K562 (cell line): Measurements from ENCODE around the gene FAM167B. TPM values are rescaled to one million over a fixed set of nuclear protein-coding genes. Genes with fewer than 3 reads are reported as not detected.

Experiments used
- AFF4 ChIP-seq: sonication (generic); formaldehyde crosslinking; IDR thresholded peaks from 2 replicates; pipeline ENCODE4 v1.8.0; 2023; ENCODE audit warnings: mild to moderate bottlenecking, missing genetic modification reagents
- ARID1B ChIP-seq: fragments of 450-650 bp; IDR thresholded peaks from 2 replicates; pipeline ENCODE4 v1.6.1; 2016; ENCODE audit warnings: antibody characterized with exemption, mild to moderate bottlenecking, inconsistent platforms
- BACH1 ChIP-seq: fragments of 200-800 bp; sonication (Bioruptor generic); IDR thresholded peaks from 2 replicates; pipeline ENCODE4 v1.6.1; 2016; ENCODE audit warnings: missing genetic modification characterization, missing compliant biosample characterization
- CBFA2T2 ChIP-seq: fragments of 450-650 bp; conservative IDR thresholded peaks from 2 replicates; pipeline ENCODE4 v1.6.1; 2017; ENCODE audit warnings: mild to moderate bottlenecking
- CBFA2T3 ChIP-seq: fragments of 450-650 bp; IDR thresholded peaks from 2 replicates; pipeline ENCODE4 v1.6.1; 2017
- CREB1 ChIP-seq, 2 experiments: sonication (generic) in 1 of 2; formaldehyde crosslinking in 1 of 2; IDR thresholded peaks; 2 replicates each; pipeline versions ENCODE4 v1.6.1 to v1.8.0; 2012 to 2022; ENCODE audit warnings: inconsistent platforms in 1 of 2, mild to moderate bottlenecking in 1 of 2, missing genetic modification reagents in 1 of 2, moderate library complexity in 1 of 2
- CREB3 ChIP-seq: fragments of 450-650 bp; conservative IDR thresholded peaks from 2 replicates; pipeline ENCODE4 v1.6.1; 2016; ENCODE audit warnings: missing genetic modification characterization, low read depth, mild to moderate bottlenecking, missing compliant biosample characterization, moderate library complexity
- DPF2 ChIP-seq: fragments of 450-650 bp; IDR thresholded peaks from 2 replicates; pipeline ENCODE4 v1.6.1; 2016
- FOSL1 ChIP-seq: fragments of 200-800 bp; sonication (Bioruptor generic); conservative IDR thresholded peaks from 2 replicates; pipeline ENCODE4 v1.6.1; 2016; ENCODE audit warnings: missing genetic modification characterization, missing compliant biosample characterization
- GABPB1 ChIP-seq: sonication (generic); formaldehyde crosslinking; IDR thresholded peaks from 2 replicates; pipeline ENCODE4 v1.8.0; 2022; ENCODE audit warnings: mild to moderate bottlenecking, missing genetic modification reagents
- GATA2 ChIP-seq: sonication (generic); formaldehyde crosslinking; IDR thresholded peaks from 2 replicates; pipeline ENCODE4 v1.4.0; 2020; ENCODE audit warnings: mild to moderate bottlenecking, missing genetic modification reagents
- PHF21A ChIP-seq: fragments of 450-650 bp; IDR thresholded peaks from 2 replicates; pipeline ENCODE4 v1.6.1; 2017; ENCODE audit warnings: low read depth, borderline replicate concordance
- TAF1 ChIP-seq: IDR thresholded peaks from 2 replicates; pipeline ENCODE4 v1.6.1; 2011; ENCODE audit warnings: mild to moderate bottlenecking, low read length, moderate library complexity; ENCODE audit not compliant: insufficient read depth, control insufficient read depth, severe bottlenecking; ENCODE audit errors: extremely low read depth
- TARDBP ChIP-seq: fragments of 450-650 bp; IDR thresholded peaks from 2 replicates; pipeline ENCODE4 v1.6.1; 2016
- TFE3 ChIP-seq: fragments of 450-650 bp; formaldehyde crosslinking; IDR thresholded peaks from 2 replicates; pipeline ENCODE4 v1.4.0; 2020; ENCODE audit warnings: mild to moderate bottlenecking, mixed read lengths
- ZBTB12 ChIP-seq: fragments of 250-450 bp; sonication (Bioruptor Pico); IDR thresholded peaks from 2 replicates; pipeline ENCODE4 v1.4.0; 2020
- ZBTB33 ChIP-seq: sonication (generic); formaldehyde crosslinking; IDR thresholded peaks from 2 replicates; pipeline ENCODE4 v1.8.1; 2023; ENCODE audit warnings: mild to moderate bottlenecking, missing genetic modification reagents
- ZKSCAN8 ChIP-seq: fragments of 200-800 bp; sonication (Bioruptor generic); IDR thresholded peaks from 2 replicates; pipeline ENCODE4 v1.6.1; 2016; ENCODE audit warnings: missing genetic modification characterization, missing compliant biosample characterization
- polyA plus RNA-seq, 8 experiments: library from polyadenylated mRNA; depleted of rRNA in 4 of 8; stranded (reverse) in 5 of 8; unstranded in 3 of 8; fragments of >200 nt; fragmentation: Nextera tagmentation in 2 of 8; fragmentation: Illumina TruSeq in 1 of 8; extraction: Ambion mirVana in 2 of 8; extraction: Trizol in 1 of 8; gene quantifications; 2 replicates each; pipeline versions ENCODE4 v1.2.1 to v1.2.3, GENCODE V29; 2011 to 2014; ENCODE audit warnings: inconsistent platforms in 1 of 8, missing spikeins in 1 of 8
- total RNA-seq, 7 experiments: library from RNA; depleted of rRNA in 6 of 7; stranded (reverse); fragments of >200 nt in 6 of 7; fragmentation: Illumina TruSeq in 2 of 7; extraction: Trizol in 2 of 7; gene quantifications; 2 replicates each; pipeline versions ENCODE4 v1.2.1 to v1.2.3, GENCODE V29; 2011 to 2021; ENCODE audit warnings: low replicate concordance in 1 of 7

The FAM167B gene
- total and polyA plus RNA-seq, 9 of the 15 experiments (the other 6 are each of a cell fraction or from before 2014, with no cell fraction given): not detected

- TF ChIP-seq TFE3 (CRISPR knock-in tag) (no peak), CBFA2T3 (peak; percentile 13; the same call in 1 of the 2 replicates), AFF4 (CRISPR knock-in tag) (0 out of 2 replicates have a peak, but pooled peaks have one; percentile 43), ZKSCAN8 (CRISPR knock-in tag) (no peak), TARDBP (no peak), CBFA2T2 (peak; percentile 33), BACH1 (no peak), GATA2 (CRISPR knock-in tag) (no peak), CREB1 (IDR thresholded peaks at IDR 0.05) (peak; percentile 40; the same call in 1 of the 2 replicates), CREB1 (CRISPR knock-in tag; IDR thresholded peaks at IDR 0.05) (peak; percentile 38; the same call in 1 of the 2 replicates), CREB3 (tag) (no peak), ZBTB33 (CRISPR knock-in tag) (peak; percentile 82), PHF21A (no peak), ARID1B (peak; percentile 56), DPF2 (peak; percentile 51; the same call in 1 of the 2 replicates), GABPB1 (CRISPR knock-in tag) (0 out of 2 replicates have a peak, but pooled peaks have one; percentile 27), FOSL1 (tag) (peak; percentile 48), ZBTB12 (no peak), TAF1 (no peak)
Observed at GRCh38 chr1:32241001-32241763, 5.8 kb upstream of the FAM167B start (continued).
